Right lobe of liver (tissue), 6 donors: ENCODE results near the gene C5AR1. TPM values are rescaled to one million over a fixed set of nuclear protein-coding genes. Genes with fewer than 3 reads are reported as not detected.
"Not testable (repeated sequence)": the region's sequence is repeated elsewhere in the genome, so short reads cannot be mapped to it uniquely, and the experiment has no call there.

Experiments used
- ATAC-seq, 4 donors: fragments of 200-7000 bp; cut with Tn5 transposase; one replicate each; pipeline ENCODE4 v1.9.1; 2020; ENCODE audit warnings: mild to moderate bottlenecking in 4 of 4, moderate library complexity in 4 of 4
- DNase-seq, 3 donors: peaks; one replicate each; pipeline ENCODE4 v3.0.0-alpha.2; 2020
- H3K27ac ChIP-seq, 3 donors: fragments of 200-600 bp; one replicate each; pipeline ENCODE4 v1.8.0; 2022
- H3K27me3 ChIP-seq, 2 donors: fragments of 200-600 bp; one replicate each; pipeline ENCODE4 v1.8.0; 2022
- H3K36me3 ChIP-seq, 4 donors: fragments of 200-600 bp; sonication (generic) in 1 of 4; one replicate each; pipeline versions ENCODE4 v1.5.1 to v1.8.0; 2017 to 2022; ENCODE audit warnings: control low read depth in 1 of 4
- H3K4me1 ChIP-seq, 4 donors: fragments of 200-600 bp; sonication (generic) in 1 of 4; one replicate each; pipeline versions ENCODE4 v1.5.1 to v1.8.0; 2017 to 2022; ENCODE audit warnings: control low read depth in 1 of 4
- H3K4me3 ChIP-seq, 3 donors: fragments of 200-600 bp; one replicate each; pipeline ENCODE4 v1.8.0; 2022
- H3K9me3 ChIP-seq, 4 donors: fragments of 200-600 bp; sonication (generic) in 1 of 4; one replicate each; pipeline versions ENCODE4 v1.5.1 to v1.8.0; 2017 to 2022; ENCODE audit warnings: control low read depth in 1 of 4
- POLR2A ChIP-seq: fragments of 450-650 bp; IDR thresholded peaks from one replicate; pipeline ENCODE4 v1.6.1; 2017; ENCODE audit warnings: antibody characterized with exemption, mild to moderate bottlenecking
- WGBS: methylation state at CpG from one replicate; pipeline ENCODE4 v1.1.6; 2018; ENCODE audit warnings: low coverage, low lambda C conversion rate; ENCODE audit not compliant: insufficient coverage; ENCODE audit errors: missing lambda C conversion rate; 5-methylcytosine and 5-hydroxymethylcytosine counted together
- intact Hi-C, 2 donors: fragments of 100-400 bp; cut with DNase I; formaldehyde crosslinking; loops; one replicate each; pipeline versions ENCODE4 v1.11.2 to v1.14.1; 2022
- total RNA-seq, 6 experiments: library from RNA; depleted of rRNA in 2 of 6; stranded (reverse); fragments of >200 nt in 2 of 6; fragmentation: NEBNext Ultra II Directional in 3 of 6; extraction: Animal tissue kit (Norgen Biotek cat#: 25700) in 3 of 6; gene quantifications; one replicate each; pipeline versions ENCODE4 v1.1.0 to v1.2.4, GENCODE V29; 2016 to 2023
- TF ChIP-seq, protein P1 (sequence below), 4 donors: fragments of 200-600 bp in 3 of 4; fragments of 450-650 bp in 1 of 4; IDR thresholded peaks; one replicate each; pipeline versions ENCODE4 v1.5.1 to v1.8.0; 2016 to 2022; ENCODE audit warnings: antibody characterized with exemption in 4 of 4, mild to moderate bottlenecking in 2 of 4
- donor health status: DM: no; HTN: yes; CAD: no.
- donor health status: DM: no; HTN: no; CAD: no.
- donor health status: DM: no; HTN: no; CAD: no.
- donor health status: DM: no; HTN: yes; CAD: no.
- donor health status: DM: no; HTN: yes; CAD: no.

Gene C5AR1
- total RNA-seq, 6 experiments from 2014 or later: 3.3 to 19.8 (median 5.9) TPM

DNA sequence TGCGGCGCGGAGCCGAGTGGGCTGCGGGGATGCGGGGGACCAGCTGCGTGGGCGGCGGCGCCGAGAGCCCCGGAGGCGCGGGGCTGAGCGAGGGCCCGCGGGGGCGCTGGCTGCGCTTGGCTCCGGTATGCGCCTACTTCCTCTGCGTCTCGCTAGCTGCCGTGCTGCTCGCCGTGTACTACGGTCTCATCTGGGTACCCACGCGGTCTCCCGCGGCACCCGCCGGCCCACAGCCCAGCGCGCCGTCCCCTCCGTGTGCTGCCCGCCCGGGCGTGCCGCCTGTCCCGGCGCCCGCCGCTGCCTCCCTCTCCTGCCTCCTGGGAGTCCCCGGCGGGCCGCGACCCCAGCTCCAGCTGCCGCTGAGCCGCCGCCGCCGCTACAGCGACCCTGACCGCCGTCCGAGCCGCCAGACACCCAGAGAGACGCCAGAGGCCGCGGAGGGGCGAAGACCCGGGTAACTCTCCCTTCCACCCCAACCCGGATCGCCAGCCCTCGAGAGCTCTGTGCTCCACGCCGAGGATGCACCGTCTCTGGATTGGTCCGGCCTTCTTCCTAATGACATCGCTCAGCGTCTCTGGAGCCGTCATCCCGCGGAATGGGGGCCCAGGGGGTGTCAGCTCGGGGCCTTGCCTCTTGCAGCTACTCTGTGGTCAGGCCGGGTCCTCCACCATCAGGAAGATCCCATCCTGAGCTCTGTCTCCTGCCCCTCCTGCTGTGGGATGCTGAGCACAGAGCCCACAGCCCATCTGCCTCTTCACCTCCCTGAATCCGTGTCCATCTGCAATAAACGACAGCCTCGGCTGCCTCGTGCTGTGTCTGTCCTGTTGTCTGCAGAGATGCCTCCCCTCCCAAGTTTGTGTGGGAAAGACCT lies 34.5 kb upstream of the C5AR1 start:
- ATAC-seq: no peak
- TF ChIP-seq POLR2A: no peak
- TF ChIP-seq, protein P1, sequence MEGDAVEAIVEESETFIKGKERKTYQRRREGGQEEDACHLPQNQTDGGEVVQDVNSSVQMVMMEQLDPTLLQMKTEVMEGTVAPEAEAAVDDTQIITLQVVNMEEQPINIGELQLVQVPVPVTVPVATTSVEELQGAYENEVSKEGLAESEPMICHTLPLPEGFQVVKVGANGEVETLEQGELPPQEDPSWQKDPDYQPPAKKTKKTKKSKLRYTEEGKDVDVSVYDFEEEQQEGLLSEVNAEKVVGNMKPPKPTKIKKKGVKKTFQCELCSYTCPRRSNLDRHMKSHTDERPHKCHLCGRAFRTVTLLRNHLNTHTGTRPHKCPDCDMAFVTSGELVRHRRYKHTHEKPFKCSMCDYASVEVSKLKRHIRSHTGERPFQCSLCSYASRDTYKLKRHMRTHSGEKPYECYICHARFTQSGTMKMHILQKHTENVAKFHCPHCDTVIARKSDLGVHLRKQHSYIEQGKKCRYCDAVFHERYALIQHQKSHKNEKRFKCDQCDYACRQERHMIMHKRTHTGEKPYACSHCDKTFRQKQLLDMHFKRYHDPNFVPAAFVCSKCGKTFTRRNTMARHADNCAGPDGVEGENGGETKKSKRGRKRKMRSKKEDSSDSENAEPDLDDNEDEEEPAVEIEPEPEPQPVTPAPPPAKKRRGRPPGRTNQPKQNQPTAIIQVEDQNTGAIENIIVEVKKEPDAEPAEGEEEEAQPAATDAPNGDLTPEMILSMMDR (IDR thresholded peaks at IDR 0.05): no peak
- Histone ChIP-seq H3K9me3 (no peaks in the 10 kb centered on the region), H3K4me3 (peak overlapping the region; percentile 44 to 61 (median 45)), H3K27me3 (no peaks in the 10 kb centered on the region), H3K36me3 (peaks cover 0 to 9% (median 4%) of the 10 kb centered on the region in 4 donors), H3K27ac (peak overlapping the region in 2 of 3 donors; percentile 29 to 51), H3K4me1 (peaks cover 0 to 16% (median 2%) of the 10 kb centered on the region in 4 donors)
- peak in 1 of 3 donors; percentile 69 for DNase-seq
- 24% methylated on average over 5 of the region's 82 CpGs for WGBS
- intact Hi-C loops: no loop called here

DNA sequence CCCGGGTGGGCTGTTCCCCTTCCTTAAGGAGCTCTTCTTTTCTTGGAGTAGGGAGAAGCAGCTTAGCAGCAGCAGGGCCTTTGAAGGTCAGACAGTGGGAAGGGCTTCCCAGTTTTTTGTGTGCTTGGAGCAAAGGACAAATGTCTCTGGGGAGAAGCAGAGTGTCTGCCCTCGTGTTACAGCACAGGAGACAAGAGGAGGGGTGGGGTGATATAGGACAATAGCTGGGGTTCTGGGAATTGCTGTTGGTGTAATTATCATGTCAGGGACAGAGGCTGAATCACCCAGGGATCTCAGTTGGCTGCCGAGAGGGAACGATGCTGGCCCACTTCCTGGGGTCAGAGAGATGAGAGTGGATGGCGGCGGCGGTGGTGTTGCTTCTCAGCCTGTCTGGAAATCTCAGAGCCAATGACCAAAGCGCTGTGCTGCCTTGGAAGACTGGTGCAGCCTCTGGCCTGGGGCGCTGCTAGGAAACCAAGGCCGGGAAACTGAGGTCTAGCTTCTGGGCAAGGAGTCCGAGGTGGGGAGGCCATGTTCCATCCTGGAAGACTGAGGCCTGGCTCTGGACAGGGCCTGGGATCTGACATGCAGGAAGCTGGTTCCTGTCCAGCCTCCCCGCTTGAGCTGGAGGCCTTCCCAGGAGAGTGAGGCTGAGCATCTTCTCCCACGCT lies 33.7 kb upstream of the C5AR1 start:
- DNase-seq: no peak
- Histone ChIP-seq H3K4me1 (peaks cover 0 to 16% (median 2%) of the 10 kb centered on the region in 4 donors), H3K9me3 (no peaks in the 10 kb centered on the region), H3K36me3 (peaks cover 0 to 1% (median under 1%) of the 10 kb centered on the region in 4 donors), H3K4me3 (no peak overlapping the region), H3K27ac (no peak overlapping the region), H3K27me3 (no peaks in the 10 kb centered on the region)
- no peak for TF ChIP-seq POLR2A
- TF ChIP-seq, protein P1 (IDR thresholded peaks at IDR 0.05): no peak
- intact Hi-C loops: no loop called here
- WGBS: 56% methylated on average over 2 of the region's 13 CpGs
- no peak for ATAC-seq

- DNase-seq, H3K4me3 ChIP-seq, H3K9me3 ChIP-seq, ATAC-seq, H3K27me3 ChIP-seq, intact Hi-C loops, H3K36me3 ChIP-seq, H3K27ac ChIP-seq: not testable (repeated sequence)
- peaks cover 0 to 16% (median 2%) of the 10 kb centered on the region in 4 donors for H3K4me1 ChIP-seq
- WGBS: 83% methylated on average over 2 of the region's 3 CpGs
These were observed 33.1 kb upstream of the C5AR1 start for GRCh38 chr19:47276513-47276912.

- H3K27ac ChIP-seq: no peak overlapping the region
- no peaks in the 10 kb centered on the region for H3K9me3 ChIP-seq
- no peaks in the 10 kb centered on the region for H3K36me3 ChIP-seq
- intact Hi-C loops: no loop called here
- TF ChIP-seq, protein P1 (IDR thresholded peaks at IDR 0.05): peak; percentile 27 to 35 (median 31)
- no peak for TF ChIP-seq POLR2A
- DNase-seq (no peak), ATAC-seq (peak; percentile 22 to 55 (median 31))
- 82% methylated on average over 7 of the region's 13 CpGs for WGBS
- H3K27me3 ChIP-seq: no peaks in the 10 kb centered on the region
- peaks cover 0 to 5% (median 2%) of the 10 kb centered on the region in 4 donors for H3K4me1 ChIP-seq
- H3K4me3 ChIP-seq: no peak overlapping the region
These were observed 29.4 kb upstream of the C5AR1 start for GRCh38 chr19:47280183-47280797.
